ENCODE measurements around the gene CAMKK1. TPM values are rescaled to one million over a fixed set of nuclear protein-coding genes. Genes with fewer than 3 reads are reported as not detected.

CAMKK1 gene
- total and polyA plus RNA-seq, 12 donors, result 1.8 to 5.7 (median 3.6) TPM

- DNase-seq (no peak), ATAC-seq (no peak)
- no peak overlapping the region for H3K4me3 ChIP-seq
- WGBS, 2 donors, result 92 to 95% methylated on average over 16 of the region's 16 CpGs
- H3K27me3 ChIP-seq, result no peaks in the 10 kb centered on the region
- peaks cover 6 to 40% (median 28%) of the 10 kb centered on the region in 9 donors for H3K4me1 ChIP-seq
- H3K36me3 ChIP-seq, result peaks cover 0 to 6% (median 0%) of the 10 kb centered on the region in 9 donors
- TF ChIP-seq CTCF (IDR thresholded peaks at IDR 0.05), result no peak
- H3K27ac ChIP-seq, result no peak overlapping the region
- H3K9me3 ChIP-seq, result no peaks in the 10 kb centered on the region
- intact Hi-C loops (cut with DNase I), result no loop called here
Observed at GRCh38 chr17:3921006-3921405, 28.2 kb upstream of the CAMKK1 start.

- H3K36me3 ChIP-seq, result no peaks in the 10 kb centered on the region
- DNase-seq, result peak in 1 of 2 donors; percentile 68
- WGBS, 2 donors, result 55 to 64% methylated on average over 22 of the region's 22 CpGs
- peaks cover 6 to 43% (median 31%) of the 10 kb centered on the region in 9 donors for H3K4me1 ChIP-seq
- no peaks in the 10 kb centered on the region for H3K27me3 ChIP-seq
- H3K27ac ChIP-seq, result peak overlapping the region in 9 of 10 donors; percentile 9 to 69 (median 48)
- H3K9me3 ChIP-seq, result no peaks in the 10 kb centered on the region
- H3K4me3 ChIP-seq, result no peak overlapping the region
- peak in 6 of 8 donors; percentile 11 to 35 (median 32) for ATAC-seq
- no peak for TF ChIP-seq CTCF (IDR thresholded peaks at IDR 0.05)
- intact Hi-C loops (cut with DNase I), result loop anchor here in 3 of 10 donors (5.0 to 10.0 kb wide), 3 partner anchors 57 to 156 kb away; no protein-coding TSS in a partner anchor
Observed at GRCh38 chr17:3919123-3919624, 26.3 kb upstream of the CAMKK1 start.

- intact Hi-C loops (cut with DNase I), result loop anchor here in 3 of 10 donors (5.0 to 10.0 kb wide), 3 partner anchors 56 to 156 kb away; no protein-coding TSS in a partner anchor
- Histone ChIP-seq H3K4me1 (peaks cover 9 to 48% (median 38%) of the 10 kb centered on the region in 9 donors), H3K9me3 (no peaks in the 10 kb centered on the region), H3K27ac (peak overlapping the region in 9 of 10 donors; percentile 9 to 69 (median 48)), H3K4me3 (no peak overlapping the region), H3K36me3 (no peaks in the 10 kb centered on the region), H3K27me3 (no peaks in the 10 kb centered on the region)
- 57 to 60% methylated on average over 8 of the region's 8 CpGs for WGBS, 2 donors
- DNase-seq, result peak in 1 of 2 donors; percentile 58
- no peak for TF ChIP-seq CTCF (IDR thresholded peaks at IDR 0.05)
- ATAC-seq, result peak in 7 of 8 donors; percentile 15 to 58 (median 31)
Observed at GRCh38 chr17:3918372-3919122, 25.7 kb upstream of the CAMKK1 start.

- peak overlapping the region in 1 of 10 donors; percentile 51 for H3K4me3 ChIP-seq
- no peaks in the 10 kb centered on the region for H3K36me3 ChIP-seq
- peak overlapping the region in 7 of 10 donors; percentile 14 to 89 (median 48) for H3K27ac ChIP-seq
- DNase-seq (peak; percentile 73 to 82), ATAC-seq (peak in 7 of 8 donors; percentile 20 to 62 (median 42))
- no peaks in the 10 kb centered on the region for H3K27me3 ChIP-seq
- H3K4me1 ChIP-seq, result peaks cover 9 to 50% (median 39%) of the 10 kb centered on the region in 9 donors
- peak in 1 of 9 donors; percentile 10 for TF ChIP-seq CTCF (IDR thresholded peaks at IDR 0.05)
- 14 to 16% methylated on average over 11 of the region's 11 CpGs for WGBS, 2 donors
- H3K9me3 ChIP-seq, result no peaks in the 10 kb centered on the region
- intact Hi-C loops (cut with DNase I), result loop anchor here in 3 of 10 donors (5.0 to 10.0 kb wide), 3 partner anchors 55 to 157 kb away; no protein-coding TSS in a partner anchor
Observed at GRCh38 chr17:3917391-3917931, 24.6 kb upstream of the CAMKK1 start.
